A549 (cell line): ENCODE results near the gene ACTR3C. TPM values are rescaled to one million over a fixed set of nuclear protein-coding genes. Genes with fewer than 3 reads are reported as not detected.
"Not testable (repeated sequence)": the region's sequence is repeated elsewhere in the genome, so short reads cannot be mapped to it uniquely, and the experiment has no call there.

ENCODE experiments used
- ATAC-seq, 2 experiments: fragments of 200-7000 bp in 1 of 2; fragments of >200 bp in 1 of 2; cut with Nextera tagmentation in 1 of 2; cut with Tn5 transposase in 1 of 2; 3 replicates each; pipeline versions ENCODE4 v1.8.0 to v1.9.1; 2018 to 2020; ENCODE audit warnings: mild to moderate bottlenecking in 1 of 2, moderate library complexity in 1 of 2
- CTCF ChIA-PET: fragments of 300-600 bp; sonication (Branson Sonifier 250); formaldehyde crosslinking; extraction: SDS; loops from one replicate; lab custom pipeline; 2021; ENCODE audit warnings: antibody characterized with exemption, inconsistent platforms; lab: Yijun Ruan, JAX
- POLR2A ChIA-PET: fragments of 350-600 bp; formaldehyde crosslinking; extraction: SDS; loops from one replicate; lab custom pipeline; 2021; ENCODE audit warnings: antibody characterized with exemption, inconsistent platforms; lab: Yijun Ruan, JAX
- DNase-seq, 2 experiments: peaks; one replicate each; pipeline versions ENCODE4 v3.0.0 to v3.0.0-alpha.2; 2011 to 2016; ENCODE audit warnings: low read depth in 1 of 2, low spot score in 1 of 2
- FAIRE-seq: peaks from 2 replicates; lab custom pipeline; 2011; peaks lifted over from hg19 to GRCh38; lab: Jason Lieb, UNC
- H3K27ac ChIP-seq, 2 experiments: fragments of >200 bp; sonication (Bioruptor Twin); formaldehyde crosslinking; 3 replicates each; pipeline ENCODE4 v1.5.1; 2016 to 2017
- H3K4me1 ChIP-seq: fragments of >200 bp; sonication (Bioruptor Twin); formaldehyde crosslinking; 3 replicates; pipeline ENCODE4 v1.6.1; 2016
- H3K4me2 ChIP-seq: fragments of >200 bp; sonication (Bioruptor Twin); formaldehyde crosslinking; 3 replicates; pipeline ENCODE4 v1.6.1; 2016
- H3K4me3 ChIP-seq: fragments of >200 bp; sonication (Bioruptor Twin); formaldehyde crosslinking; 3 replicates; pipeline ENCODE4 v1.5.1; 2016
- H3K9me3 ChIP-seq: fragments of >200 bp; sonication (Bioruptor Twin); formaldehyde crosslinking; 3 replicates; pipeline ENCODE4 v1.6.1; 2016
- RAD21 ChIP-seq, 2 experiments: fragments of >200 bp in 1 of 2; sonication (Bioruptor Twin) in 1 of 2; formaldehyde crosslinking in 1 of 2; IDR thresholded peaks in 1 of 2; conservative IDR thresholded peaks in 1 of 2; 2 replicates in 1 of 2; 3 replicates in 1 of 2; pipeline ENCODE4 v1.6.1; 2012 to 2018; ENCODE audit warnings: inconsistent platforms in 1 of 2
- SMC3 ChIP-seq: fragments of >200 bp; sonication (Bioruptor Twin); formaldehyde crosslinking; IDR thresholded peaks from 3 replicates; pipeline ENCODE4 v1.6.1; 2018; ENCODE audit warnings: inconsistent platforms
- WGBS: methylation state at CpG from one replicate; pipeline ENCODE4 v1.1.6; 2017; ENCODE audit errors: missing lambda C conversion rate; 5-methylcytosine and 5-hydroxymethylcytosine counted together
- polyA plus RNA-seq, 4 experiments: library from polyadenylated mRNA; depleted of rRNA in 3 of 4; stranded (reverse); fragments of >200 nt; fragmentation: RNase III in 1 of 4; extraction: RNeasy Plus Mini Kit Qiagen cat#74134 plus additional on column Dnase treatment in 1 of 4; gene quantifications; 2 replicates in 3 of 4; 3 replicates in 1 of 4; pipeline ENCODE4 v1.2.3, GENCODE V29; 2011 to 2017
- TF ChIP-seq, protein P1 (sequence below): fragments of >200 bp; sonication (Bioruptor Twin); formaldehyde crosslinking; IDR thresholded peaks from 3 replicates; pipeline ENCODE4 v1.5.1; 2016

ACTR3C gene
- polyA plus RNA-seq, 2 of the 4 experiments (the other 2 are of a cell fraction), result 0.43 TPM

DNA sequence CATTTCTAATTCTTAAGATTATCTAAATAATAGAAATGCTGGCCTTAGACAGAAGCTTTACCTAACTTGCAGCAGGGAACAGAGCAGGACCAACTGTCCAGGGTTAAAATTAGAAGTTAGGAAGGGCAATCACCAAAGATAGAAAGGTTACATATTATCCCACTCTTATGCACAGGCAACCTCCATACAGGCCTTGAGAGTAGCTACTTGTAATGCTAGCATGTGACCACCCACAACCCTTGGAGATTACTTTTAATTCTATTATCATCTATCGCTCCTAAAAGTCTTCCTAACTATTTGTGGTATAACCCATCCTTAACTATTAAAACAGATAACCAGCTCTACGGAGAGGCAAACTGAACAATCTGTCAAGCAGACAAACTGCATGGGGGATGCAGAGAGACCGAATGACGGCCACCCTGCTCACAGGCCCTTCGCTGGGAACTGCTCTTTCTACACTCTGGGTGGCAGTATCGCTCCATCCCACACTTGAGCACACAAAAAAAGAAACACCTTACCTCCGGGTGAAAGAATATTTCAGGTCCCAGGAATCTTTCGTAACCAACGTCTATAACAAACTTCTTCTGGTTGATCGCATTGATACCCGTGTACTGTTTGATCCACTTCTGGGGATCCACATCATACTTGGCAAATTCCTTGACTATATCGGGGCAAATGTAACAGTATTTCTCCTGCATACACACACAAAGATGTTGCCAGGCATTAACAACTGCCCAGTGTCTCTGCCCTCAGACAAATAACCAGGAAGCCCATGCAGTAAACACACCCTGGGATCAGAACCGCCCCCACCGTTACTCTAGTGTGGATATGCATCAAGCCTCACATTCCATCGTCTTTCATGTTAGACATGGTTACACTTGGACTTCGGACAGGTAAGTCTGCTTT, 37.2 kb downstream of the ACTR3C start:
- H3K27ac ChIP-seq, H3K4me2 ChIP-seq, POLR2A ChIA-PET, H3K4me1 ChIP-seq, H3K9me3 ChIP-seq, FAIRE-seq, H3K4me3 ChIP-seq: not testable (repeated sequence)
- DNase-seq, result peak in 1 of 2 experiments; percentile 12
- TF ChIP-seq RAD21 (conservative IDR thresholded peaks at IDR 0.05 in 1 of 2, IDR thresholded peaks at IDR 0.05 in 1 of 2) (peak; percentile 65 to 67), SMC3 (peak; percentile 40; the same call in 2 of the 3 replicates)
- TF ChIP-seq, protein P1, sequence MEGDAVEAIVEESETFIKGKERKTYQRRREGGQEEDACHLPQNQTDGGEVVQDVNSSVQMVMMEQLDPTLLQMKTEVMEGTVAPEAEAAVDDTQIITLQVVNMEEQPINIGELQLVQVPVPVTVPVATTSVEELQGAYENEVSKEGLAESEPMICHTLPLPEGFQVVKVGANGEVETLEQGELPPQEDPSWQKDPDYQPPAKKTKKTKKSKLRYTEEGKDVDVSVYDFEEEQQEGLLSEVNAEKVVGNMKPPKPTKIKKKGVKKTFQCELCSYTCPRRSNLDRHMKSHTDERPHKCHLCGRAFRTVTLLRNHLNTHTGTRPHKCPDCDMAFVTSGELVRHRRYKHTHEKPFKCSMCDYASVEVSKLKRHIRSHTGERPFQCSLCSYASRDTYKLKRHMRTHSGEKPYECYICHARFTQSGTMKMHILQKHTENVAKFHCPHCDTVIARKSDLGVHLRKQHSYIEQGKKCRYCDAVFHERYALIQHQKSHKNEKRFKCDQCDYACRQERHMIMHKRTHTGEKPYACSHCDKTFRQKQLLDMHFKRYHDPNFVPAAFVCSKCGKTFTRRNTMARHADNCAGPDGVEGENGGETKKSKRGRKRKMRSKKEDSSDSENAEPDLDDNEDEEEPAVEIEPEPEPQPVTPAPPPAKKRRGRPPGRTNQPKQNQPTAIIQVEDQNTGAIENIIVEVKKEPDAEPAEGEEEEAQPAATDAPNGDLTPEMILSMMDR, result peak; percentile 56
- WGBS, result 28% methylated on average over 16 of the region's 16 CpGs
- CTCF ChIA-PET, result interaction anchor here (0.6 to 1.1 kb wide), 7 partner anchors 10 to 592 kb away, joined by 3 to 4 read pairs (median 3); no protein-coding TSS in a partner anchor
- peak; percentile 88 to 93 for ATAC-seq

DNA sequence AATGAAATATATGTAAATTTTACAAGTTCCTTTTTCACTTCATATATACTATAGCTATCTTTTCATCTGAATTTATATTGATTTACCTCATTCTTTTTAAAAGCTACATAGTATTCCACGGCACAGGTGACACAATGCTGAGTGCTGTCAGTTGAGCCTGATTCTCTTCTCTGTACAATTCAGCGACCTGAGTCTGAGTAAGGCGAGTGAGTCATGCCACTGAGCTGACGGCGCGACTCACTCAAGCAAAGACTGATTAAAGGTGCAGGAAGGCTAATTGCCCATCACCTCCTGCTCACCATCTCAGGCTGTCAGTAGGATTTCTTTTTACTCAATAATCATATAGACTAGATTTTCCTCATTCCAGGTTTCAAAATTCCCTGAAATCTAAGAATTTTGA, 39.7 kb downstream of the ACTR3C start:
- H3K9me3 ChIP-seq, POLR2A ChIA-PET, H3K4me1 ChIP-seq, CTCF ChIA-PET, H3K4me2 ChIP-seq, H3K4me3 ChIP-seq, DNase-seq, H3K27ac ChIP-seq: not testable (repeated sequence)
- FAIRE-seq (peak; percentile 63), ATAC-seq (peak; percentile 52 to 62; a peak in 1 of 6 replicates)
- 3% methylated on average over 6 of the region's 6 CpGs for WGBS

DNA sequence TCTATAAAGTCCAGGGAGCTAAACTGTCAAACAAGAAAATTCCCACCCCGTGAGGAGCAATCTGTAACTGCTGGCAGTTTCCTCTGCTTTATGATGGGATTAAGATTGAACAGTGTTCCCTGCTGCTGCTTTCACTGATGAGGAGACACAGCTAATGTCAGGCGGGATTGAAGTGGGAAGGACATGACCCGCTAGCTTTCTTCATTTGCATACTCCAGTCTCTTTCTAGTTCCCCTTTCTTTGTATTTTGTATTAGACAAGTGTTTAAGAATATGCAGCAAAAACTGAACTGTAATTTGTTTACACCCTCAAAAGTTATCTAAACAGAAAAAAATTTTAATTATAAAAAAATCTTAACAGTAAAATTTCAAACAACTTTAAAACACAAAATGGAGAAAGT, 40.2 kb downstream of the ACTR3C start:
- ATAC-seq, H3K4me3 ChIP-seq, H3K4me1 ChIP-seq, CTCF ChIA-PET, H3K4me2 ChIP-seq, POLR2A ChIA-PET, H3K27ac ChIP-seq, DNase-seq, H3K9me3 ChIP-seq, FAIRE-seq: not testable (repeated sequence)
- WGBS, result 46% methylated on average over 2 of the region's 3 CpGs

DNA sequence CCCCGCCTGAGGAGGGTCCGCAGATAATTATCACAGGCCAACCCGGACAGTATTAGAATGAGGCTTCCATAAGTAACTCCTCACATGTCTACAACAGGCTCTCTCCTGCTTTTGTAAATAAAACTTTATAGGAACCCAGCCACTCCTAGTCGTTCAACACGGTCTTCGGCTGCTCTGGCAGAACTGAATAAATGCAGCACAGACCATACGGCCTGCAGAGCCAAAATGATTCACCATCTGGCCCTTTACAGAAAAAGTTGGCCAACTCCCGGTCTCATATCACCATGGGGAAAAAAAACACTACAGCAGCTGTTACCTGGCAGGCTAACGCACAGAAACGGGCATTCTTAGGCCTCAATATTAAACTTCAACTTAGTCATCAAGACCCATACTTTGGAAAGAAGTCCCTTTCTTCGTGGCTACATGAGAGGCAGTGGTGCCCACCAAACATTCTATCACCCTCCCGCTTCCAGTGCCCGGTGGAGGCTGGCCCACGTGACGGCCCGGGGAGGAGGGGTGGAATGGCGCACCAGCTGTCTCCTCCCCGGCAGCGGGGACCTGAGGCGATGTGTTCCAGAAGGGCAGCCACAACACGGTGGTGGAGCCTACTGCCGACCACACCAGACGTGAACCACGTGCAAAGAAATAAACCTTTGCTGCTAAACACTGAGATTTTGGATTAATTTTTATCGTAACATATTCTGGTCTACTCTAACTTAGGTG, 41.5 kb downstream of the ACTR3C start:
- H3K4me3 ChIP-seq, POLR2A ChIA-PET, ATAC-seq, FAIRE-seq, H3K9me3 ChIP-seq, H3K4me1 ChIP-seq, H3K27ac ChIP-seq, H3K4me2 ChIP-seq, CTCF ChIA-PET, DNase-seq: not testable (repeated sequence)
- 65% methylated on average over 10 of the region's 25 CpGs for WGBS

DNA sequence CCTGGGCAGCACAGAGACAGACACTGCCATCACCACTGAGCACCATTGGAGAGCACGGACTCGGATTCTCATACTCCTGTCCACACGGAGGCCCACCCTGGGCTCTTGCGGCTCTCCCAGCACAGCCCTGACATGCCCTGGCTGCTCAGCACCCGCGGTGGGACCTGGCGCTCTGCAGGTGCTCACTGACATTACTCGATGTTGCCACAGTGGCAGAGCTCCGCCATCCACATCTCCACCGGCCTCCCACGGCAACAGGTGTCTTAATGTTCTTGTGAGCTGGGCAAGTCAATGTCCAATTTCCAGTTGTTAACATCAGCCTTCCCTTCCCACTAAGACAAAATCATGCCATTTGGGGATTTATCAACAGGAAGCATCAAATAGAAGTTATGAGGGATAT, 45.0 kb downstream of the ACTR3C start:
- H3K4me2 ChIP-seq, FAIRE-seq, H3K4me3 ChIP-seq, H3K27ac ChIP-seq, POLR2A ChIA-PET, H3K9me3 ChIP-seq, ATAC-seq, CTCF ChIA-PET, H3K4me1 ChIP-seq, DNase-seq: not testable (repeated sequence)
- WGBS, result 61% methylated on average over 5 of the region's 11 CpGs

DNA sequence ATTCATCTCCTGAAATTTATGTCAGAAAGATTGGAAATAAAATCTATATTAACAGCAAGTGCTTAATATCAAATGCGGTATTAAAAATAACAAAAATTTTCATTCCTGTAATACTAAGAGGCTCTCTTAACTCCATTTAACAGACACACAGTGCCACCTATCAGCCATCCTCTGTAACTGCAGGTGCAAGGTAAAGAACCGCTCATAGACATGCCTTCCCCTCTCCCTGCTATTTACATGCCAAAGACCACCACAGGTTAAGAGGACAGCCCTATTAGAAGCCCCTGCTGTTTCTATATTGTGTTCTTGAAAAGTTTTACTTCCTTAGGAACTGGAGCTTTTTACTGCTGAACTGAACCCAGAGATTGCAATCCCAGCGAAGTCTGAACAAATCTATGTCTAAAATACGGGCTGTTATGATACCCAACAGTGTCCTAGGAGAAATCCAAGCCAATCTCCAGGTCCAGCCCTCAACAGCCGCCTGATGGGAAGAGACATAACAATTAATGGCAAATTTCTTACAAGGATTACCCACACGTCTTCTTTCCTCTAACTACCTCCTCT, 47.1 kb downstream of the ACTR3C start:
- H3K9me3 ChIP-seq, FAIRE-seq, H3K4me1 ChIP-seq, H3K4me3 ChIP-seq, H3K27ac ChIP-seq, H3K4me2 ChIP-seq, POLR2A ChIA-PET: not testable (repeated sequence)
- peak; percentile 63 to 68 for TF ChIP-seq RAD21 (conservative IDR thresholded peaks at IDR 0.05 in 1 of 2, IDR thresholded peaks at IDR 0.05 in 1 of 2)
- TF ChIP-seq, protein P1, result peak; percentile 58
- TF ChIP-seq SMC3, result peak; percentile 25; the same call in 1 of the 3 replicates
- ATAC-seq, result peak; percentile 80 to 90; a peak in 5 of 6 replicates
- peak in 1 of 2 experiments; percentile 37 for DNase-seq
- WGBS, result 39% methylated on average over 6 of the region's 6 CpGs
- CTCF ChIA-PET, result interaction anchor here (0.6 to 1.0 kb wide), 4 partner anchors 9 to 469 kb away, joined by 3 read pairs; no protein-coding TSS in a partner anchor

DNA sequence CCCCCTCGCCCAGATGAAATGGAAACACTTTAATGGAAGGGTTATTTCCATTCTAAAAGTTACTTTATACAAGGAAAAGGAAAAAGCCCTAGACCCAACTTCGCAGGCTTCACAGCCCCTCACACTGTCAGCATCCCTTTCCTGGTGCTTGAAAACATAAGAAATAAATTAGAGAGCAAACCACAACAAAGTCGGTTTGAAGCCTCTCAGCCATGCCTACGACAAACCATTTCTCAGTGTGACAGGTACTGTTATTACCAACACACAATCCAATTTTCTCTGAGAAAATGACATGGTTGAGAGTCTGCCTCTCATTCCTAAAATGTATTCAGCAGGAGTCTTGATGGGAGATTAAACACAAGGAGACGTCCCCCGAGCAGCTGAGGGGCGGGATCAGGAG, 51.4 kb downstream of the ACTR3C start:
- H3K4me1 ChIP-seq, CTCF ChIA-PET, H3K4me2 ChIP-seq, FAIRE-seq, ATAC-seq, H3K9me3 ChIP-seq, DNase-seq, H3K4me3 ChIP-seq, POLR2A ChIA-PET, H3K27ac ChIP-seq: not testable (repeated sequence)
- WGBS, result 32% methylated on average over 6 of the region's 7 CpGs

DNA sequence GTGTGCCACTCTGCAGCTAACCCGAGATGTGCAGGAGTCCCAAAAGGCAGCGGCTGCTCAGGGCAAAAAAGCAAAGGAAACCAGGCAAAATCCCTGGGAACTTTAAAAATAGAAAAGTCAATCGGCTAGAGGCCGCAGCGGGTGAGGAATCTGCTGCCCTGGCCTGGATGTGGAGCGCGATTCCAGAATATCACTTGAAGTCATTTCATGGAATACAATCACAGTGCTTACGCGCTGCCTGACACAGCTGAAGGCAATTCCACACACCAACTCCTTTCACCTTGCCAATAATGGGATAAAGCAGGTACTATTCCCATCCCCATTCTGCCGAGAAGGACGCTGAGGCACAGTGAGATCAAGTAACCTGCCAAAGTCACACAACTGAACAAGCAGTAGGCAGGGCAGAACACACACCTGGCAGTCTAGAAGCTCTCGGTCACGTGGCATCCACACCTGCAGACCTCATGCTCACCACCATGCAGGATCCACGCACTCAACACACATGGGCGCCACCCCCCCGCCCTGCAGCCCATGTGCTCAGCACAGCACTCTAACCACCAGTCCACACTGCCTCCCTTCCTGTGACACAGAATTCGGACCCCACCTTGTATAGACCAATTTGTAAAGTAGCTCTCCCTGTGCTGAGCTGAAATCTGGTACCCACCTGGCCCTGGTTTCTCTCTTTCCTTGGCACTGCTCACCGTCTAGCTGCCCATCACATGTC, 53.1 kb downstream of the ACTR3C start:
- ATAC-seq, H3K4me2 ChIP-seq, FAIRE-seq, H3K4me3 ChIP-seq, H3K4me1 ChIP-seq, H3K27ac ChIP-seq, H3K9me3 ChIP-seq, POLR2A ChIA-PET, CTCF ChIA-PET, DNase-seq: not testable (repeated sequence)
- WGBS, result 70% methylated on average over 10 of the region's 18 CpGs
